A549 (cell line): ENCODE data around the gene IL17RA. TPM values are rescaled to one million over a fixed set of nuclear protein-coding genes. Genes with fewer than 3 reads are reported as not detected.
A peak's percentile ranks its signal among the peaks of the same experiment; 100 is the strongest.

Experiments
- ATAC-seq, 2 experiments: fragments of 200-7000 bp in 1 of 2; fragments of >200 bp in 1 of 2; cut with Nextera tagmentation in 1 of 2; cut with Tn5 transposase in 1 of 2; 3 replicates each; pipeline versions ENCODE4 v1.8.0 to v1.9.1; 2018 to 2020; ENCODE audit warnings: mild to moderate bottlenecking in 1 of 2, moderate library complexity in 1 of 2
- CTCF ChIA-PET: fragments of 300-600 bp; sonication (Branson Sonifier 250); formaldehyde crosslinking; extraction: SDS; loops from one replicate; lab custom pipeline; 2021; ENCODE audit warnings: antibody characterized with exemption, inconsistent platforms; lab: Yijun Ruan, JAX
- POLR2A ChIA-PET: fragments of 350-600 bp; formaldehyde crosslinking; extraction: SDS; loops from one replicate; lab custom pipeline; 2021; ENCODE audit warnings: antibody characterized with exemption, inconsistent platforms; lab: Yijun Ruan, JAX
- DNase-seq, 2 experiments: peaks; one replicate each; pipeline versions ENCODE4 v3.0.0 to v3.0.0-alpha.2; 2011 to 2016; ENCODE audit warnings: low read depth in 1 of 2, low spot score in 1 of 2
- FAIRE-seq: peaks from 2 replicates; lab custom pipeline; 2011; peaks lifted over from hg19 to GRCh38; lab: Jason Lieb, UNC
- H3K27ac ChIP-seq, 2 experiments: fragments of >200 bp; sonication (Bioruptor Twin); formaldehyde crosslinking; 3 replicates each; pipeline ENCODE4 v1.5.1; 2016 to 2017
- H3K4me1 ChIP-seq: fragments of >200 bp; sonication (Bioruptor Twin); formaldehyde crosslinking; 3 replicates; pipeline ENCODE4 v1.6.1; 2016
- H3K4me2 ChIP-seq: fragments of >200 bp; sonication (Bioruptor Twin); formaldehyde crosslinking; 3 replicates; pipeline ENCODE4 v1.6.1; 2016
- H3K4me3 ChIP-seq: fragments of >200 bp; sonication (Bioruptor Twin); formaldehyde crosslinking; 3 replicates; pipeline ENCODE4 v1.5.1; 2016
- H3K9me3 ChIP-seq: fragments of >200 bp; sonication (Bioruptor Twin); formaldehyde crosslinking; 3 replicates; pipeline ENCODE4 v1.6.1; 2016
- CBX2 ChIP-seq: fragments of 200-600 bp; sonication (generic); IDR thresholded peaks from 2 replicates; pipeline ENCODE4 v1.6.1; 2016; ENCODE audit warnings: low read depth, mild to moderate bottlenecking, borderline replicate concordance
- CBX8 ChIP-seq: fragments of 200-600 bp; sonication (generic); IDR thresholded peaks from 2 replicates; pipeline ENCODE4 v1.6.1; 2016
- EHMT2 ChIP-seq: fragments of 200-600 bp; sonication (generic); IDR thresholded peaks from 2 replicates; pipeline ENCODE4 v1.6.1; 2016; ENCODE audit warnings: antibody characterized with exemption, low read depth, mild to moderate bottlenecking, moderate library complexity
- HEYL ChIP-seq: fragments of 250-450 bp; sonication (Bioruptor Pico); IDR thresholded peaks from 2 replicates; pipeline ENCODE4 v1.8.0; 2021; ENCODE audit warnings: mild to moderate bottlenecking, moderate library complexity
- MYC ChIP-seq: IDR thresholded peaks from 2 replicates; pipeline ENCODE4 v1.6.1; 2012; ENCODE audit warnings: mild to moderate bottlenecking, inconsistent platforms, low read length, improper control_type of control experiment, borderline replicate concordance
- RAD21 ChIP-seq, 2 experiments: fragments of >200 bp in 1 of 2; sonication (Bioruptor Twin) in 1 of 2; formaldehyde crosslinking in 1 of 2; IDR thresholded peaks in 1 of 2; conservative IDR thresholded peaks in 1 of 2; 2 replicates in 1 of 2; 3 replicates in 1 of 2; pipeline ENCODE4 v1.6.1; 2012 to 2018; ENCODE audit warnings: inconsistent platforms in 1 of 2
- RCOR1 ChIP-seq: fragments of 150-350 bp; IDR thresholded peaks from 2 replicates; pipeline ENCODE4 v1.6.1; 2014; ENCODE audit warnings: antibody characterized with exemption, low read length, low read depth
- ZFP36 ChIP-seq: fragments of 450-650 bp; IDR thresholded peaks from 2 replicates; pipeline ENCODE4 v1.6.1; 2014; ENCODE audit warnings: borderline replicate concordance; ENCODE audit not compliant: partially characterized antibody
- WGBS: methylation state at CpG from one replicate; pipeline ENCODE4 v1.1.6; 2017; ENCODE audit errors: missing lambda C conversion rate; 5-methylcytosine and 5-hydroxymethylcytosine counted together
- polyA plus RNA-seq, 4 experiments: library from polyadenylated mRNA; depleted of rRNA in 3 of 4; stranded (reverse); fragments of >200 nt; fragmentation: RNase III in 1 of 4; extraction: RNeasy Plus Mini Kit Qiagen cat#74134 plus additional on column Dnase treatment in 1 of 4; gene quantifications; 2 replicates in 3 of 4; 3 replicates in 1 of 4; pipeline ENCODE4 v1.2.3, GENCODE V29; 2011 to 2017
- TF ChIP-seq, protein P1 (sequence below): fragments of 250-450 bp; sonication (Bioruptor Pico); IDR thresholded peaks from 2 replicates; pipeline ENCODE4 v1.5.0; 2021; ENCODE audit warnings: mild to moderate bottlenecking, moderate library complexity, borderline replicate concordance
- TF ChIP-seq, protein P2 (sequence below): fragments of 250-450 bp; sonication (Bioruptor Pico); IDR thresholded peaks from 2 replicates; pipeline ENCODE4 v1.5.0; 2020; ENCODE audit warnings: low read depth, mild to moderate bottlenecking, moderate library complexity
- TF ChIP-seq, protein P3 (sequence below): fragments of 200-600 bp; sonication (generic); IDR thresholded peaks from 2 replicates; pipeline ENCODE4 v1.6.1; 2016; ENCODE audit warnings: antibody characterized with exemption, mild to moderate bottlenecking, moderate library complexity
- TF ChIP-seq, protein P4 (sequence below): fragments of >200 bp; sonication (Bioruptor Twin); formaldehyde crosslinking; IDR thresholded peaks from 2 replicates; pipeline ENCODE4 v1.6.1; 2016

IL17RA gene
- polyA plus RNA-seq, 2 of the 4 experiments (the other 2 are of a cell fraction) = 4.3 to 6.4 TPM

GRCh38 chr22:17152971-17153370 lies 68.2 kb downstream of the IL17RA start:
- TF ChIP-seq RAD21 (conservative IDR thresholded peaks at IDR 0.05 in 1 of 2, IDR thresholded peaks at IDR 0.05 in 1 of 2) (no peak), MYC (no peak), EHMT2 (no peak)
- TF ChIP-seq, protein P1, sequence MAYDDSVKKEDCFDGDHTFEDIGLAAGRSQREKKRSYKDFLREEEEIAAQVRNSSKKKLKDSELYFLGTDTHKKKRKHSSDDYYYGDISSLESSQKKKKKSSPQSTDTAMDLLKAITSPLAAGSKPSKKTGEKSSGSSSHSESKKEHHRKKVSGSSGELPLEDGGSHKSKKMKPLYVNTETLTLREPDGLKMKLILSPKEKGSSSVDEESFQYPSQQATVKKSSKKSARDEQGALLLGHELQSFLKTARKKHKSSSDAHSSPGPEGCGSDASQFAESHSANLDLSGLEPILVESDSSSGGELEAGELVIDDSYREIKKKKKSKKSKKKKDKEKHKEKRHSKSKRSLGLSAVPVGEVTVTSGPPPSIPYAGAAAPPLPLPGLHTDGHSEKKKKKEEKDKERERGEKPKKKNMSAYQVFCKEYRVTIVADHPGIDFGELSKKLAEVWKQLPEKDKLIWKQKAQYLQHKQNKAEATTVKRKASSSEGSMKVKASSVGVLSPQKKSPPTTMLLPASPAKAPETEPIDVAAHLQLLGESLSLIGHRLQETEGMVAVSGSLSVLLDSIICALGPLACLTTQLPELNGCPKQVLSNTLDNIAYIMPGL (CRISPR knock-in tag) = no peak
- FAIRE-seq = no peak
- no peak overlapping the region for H3K4me3 ChIP-seq
- H3K9me3 ChIP-seq = no peaks in the 10 kb centered on the region
- no peak for DNase-seq
- WGBS = 82% methylated on average over 3 of the region's 3 CpGs
- POLR2A ChIA-PET = no interaction called here
- ATAC-seq = no peak
- peaks cover 9% of the 10 kb centered on the region; the same call in 2 of the 3 replicates for H3K4me1 ChIP-seq
- CTCF ChIA-PET = interaction anchor here (11.7 kb wide), 1 partner anchor 19 kb away, joined by 89 read pairs; no protein-coding TSS in a partner anchor
- no peak overlapping the region for H3K27ac ChIP-seq
- no peak overlapping the region for H3K4me2 ChIP-seq

- ATAC-seq = no peak
- FAIRE-seq = no peak
- no peak overlapping the region for H3K27ac ChIP-seq
- no peak overlapping the region for H3K4me2 ChIP-seq
- no peak for TF ChIP-seq RCOR1
- TF ChIP-seq HEYL (CRISPR knock-in tag) = no peak
- TF ChIP-seq, protein P2, sequence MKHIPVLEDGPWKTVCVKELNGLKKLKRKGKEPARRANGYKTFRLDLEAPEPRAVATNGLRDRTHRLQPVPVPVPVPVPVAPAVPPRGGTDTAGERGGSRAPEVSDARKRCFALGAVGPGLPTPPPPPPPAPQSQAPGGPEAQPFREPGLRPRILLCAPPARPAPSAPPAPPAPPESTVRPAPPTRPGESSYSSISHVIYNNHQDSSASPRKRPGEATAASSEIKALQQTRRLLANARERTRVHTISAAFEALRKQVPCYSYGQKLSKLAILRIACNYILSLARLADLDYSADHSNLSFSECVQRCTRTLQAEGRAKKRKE (CRISPR knock-in tag) = no peak
- TF ChIP-seq, protein P3, sequence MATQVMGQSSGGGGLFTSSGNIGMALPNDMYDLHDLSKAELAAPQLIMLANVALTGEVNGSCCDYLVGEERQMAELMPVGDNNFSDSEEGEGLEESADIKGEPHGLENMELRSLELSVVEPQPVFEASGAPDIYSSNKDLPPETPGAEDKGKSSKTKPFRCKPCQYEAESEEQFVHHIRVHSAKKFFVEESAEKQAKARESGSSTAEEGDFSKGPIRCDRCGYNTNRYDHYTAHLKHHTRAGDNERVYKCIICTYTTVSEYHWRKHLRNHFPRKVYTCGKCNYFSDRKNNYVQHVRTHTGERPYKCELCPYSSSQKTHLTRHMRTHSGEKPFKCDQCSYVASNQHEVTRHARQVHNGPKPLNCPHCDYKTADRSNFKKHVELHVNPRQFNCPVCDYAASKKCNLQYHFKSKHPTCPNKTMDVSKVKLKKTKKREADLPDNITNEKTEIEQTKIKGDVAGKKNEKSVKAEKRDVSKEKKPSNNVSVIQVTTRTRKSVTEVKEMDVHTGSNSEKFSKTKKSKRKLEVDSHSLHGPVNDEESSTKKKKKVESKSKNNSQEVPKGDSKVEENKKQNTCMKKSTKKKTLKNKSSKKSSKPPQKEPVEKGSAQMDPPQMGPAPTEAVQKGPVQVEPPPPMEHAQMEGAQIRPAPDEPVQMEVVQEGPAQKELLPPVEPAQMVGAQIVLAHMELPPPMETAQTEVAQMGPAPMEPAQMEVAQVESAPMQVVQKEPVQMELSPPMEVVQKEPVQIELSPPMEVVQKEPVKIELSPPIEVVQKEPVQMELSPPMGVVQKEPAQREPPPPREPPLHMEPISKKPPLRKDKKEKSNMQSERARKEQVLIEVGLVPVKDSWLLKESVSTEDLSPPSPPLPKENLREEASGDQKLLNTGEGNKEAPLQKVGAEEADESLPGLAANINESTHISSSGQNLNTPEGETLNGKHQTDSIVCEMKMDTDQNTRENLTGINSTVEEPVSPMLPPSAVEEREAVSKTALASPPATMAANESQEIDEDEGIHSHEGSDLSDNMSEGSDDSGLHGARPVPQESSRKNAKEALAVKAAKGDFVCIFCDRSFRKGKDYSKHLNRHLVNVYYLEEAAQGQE = no peak
- TF ChIP-seq, all 56 proteins: peak for 0
- H3K9me3 ChIP-seq = no peaks in the 10 kb centered on the region
- DNase-seq = no peak
- ChIA-PET CTCF (interaction anchor here (11.7 kb wide), 1 partner anchor 16 kb away, joined by 89 read pairs; no protein-coding TSS in a partner anchor), POLR2A (no interaction called here)
- WGBS = 88% methylated on average over 3 of the region's 3 CpGs
- no peak overlapping the region for H3K4me3 ChIP-seq
- H3K4me1 ChIP-seq = peaks cover 14% of the 10 kb centered on the region; the same call in 2 of the 3 replicates
These were observed 71.1 kb downstream of the IL17RA start for GRCh38 chr22:17155941-17156340.

DNA sequence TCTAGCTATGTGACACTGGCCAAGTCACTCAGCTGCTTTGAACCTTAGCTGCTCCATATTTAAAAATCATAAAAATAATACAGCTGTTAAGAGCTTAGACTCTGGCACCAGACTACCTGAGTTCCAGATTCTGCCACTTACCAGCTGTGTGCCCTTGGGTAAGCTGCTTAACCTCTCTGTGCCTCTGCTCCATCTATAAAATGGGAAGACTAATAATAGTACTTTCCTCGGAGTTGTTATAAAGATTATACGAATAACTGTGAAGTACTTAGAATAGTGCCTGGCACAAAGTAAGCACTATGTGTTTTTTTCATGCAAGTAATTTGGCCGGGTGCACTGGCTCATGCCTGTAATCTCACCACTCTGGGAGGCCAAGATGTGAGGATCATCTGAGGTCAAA lies 72.9 kb downstream of the IL17RA start:
- TF ChIP-seq CBX8 (no peak), ZFP36 (peak; percentile 19), CBX2 (no peak)
- TF ChIP-seq, protein P4, sequence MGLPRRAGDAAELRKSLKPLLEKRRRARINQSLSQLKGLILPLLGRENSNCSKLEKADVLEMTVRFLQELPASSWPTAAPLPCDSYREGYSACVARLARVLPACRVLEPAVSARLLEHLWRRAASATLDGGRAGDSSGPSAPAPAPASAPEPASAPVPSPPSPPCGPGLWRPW = no peak
- Histone ChIP-seq H3K27ac (no peak overlapping the region; a peak in 1 of 6 replicates), H3K4me2 (peak overlapping the region; percentile 90), H3K9me3 (no peaks in the 10 kb centered on the region), H3K4me1 (peaks cover 14% of the 10 kb centered on the region; the same call in 2 of the 3 replicates), H3K4me3 (peak overlapping the region; percentile 90; the same call in 2 of the 3 replicates)
- ChIA-PET POLR2A (interaction anchor here (0.5 to 2.6 kb wide), 3 partner anchors 14 to 344 kb away, joined by 3 to 16 read pairs (median 3); no protein-coding TSS in a partner anchor), CTCF (interaction anchor here (1.1 to 11.7 kb wide), 2 partner anchors 14 to 344 kb away, joined by 3 to 89 read pairs; no protein-coding TSS in a partner anchor)
- WGBS = 94% methylated on average over 3 of the region's 3 CpGs
- FAIRE-seq = no peak
- no peak for ATAC-seq
- no peak for DNase-seq
